Activated naive CD8-positive, alpha-beta T cell (primary cell): ENCODE results near the gene PSMB7.

Experiments
- H3K27ac Mint-ChIP-seq: one replicate; pipeline ENCODE4 v1.8.0; 2021; ENCODE audit warnings: mixed read lengths
- H3K27me3 Mint-ChIP-seq: one replicate; pipeline ENCODE4 v1.8.0; 2021; ENCODE audit warnings: mixed read lengths
- H3K36me3 Mint-ChIP-seq: one replicate; pipeline ENCODE4 v1.8.0; 2021; ENCODE audit warnings: mixed read lengths
- H3K4me1 Mint-ChIP-seq: one replicate; pipeline ENCODE4 v1.8.0; 2021; ENCODE audit warnings: low read depth, mixed read lengths
- H3K4me3 Mint-ChIP-seq: one replicate; pipeline ENCODE4 v1.8.0; 2021; ENCODE audit warnings: mild to moderate bottlenecking, mixed read lengths
- H3K9me3 Mint-ChIP-seq: one replicate; pipeline ENCODE4 v1.8.0; 2021; ENCODE audit warnings: low read depth, mixed read lengths

Gene PSMB7

GRCh38 chr9:124345751-124346281 lies 69.4 kb downstream of the PSMB7 start:
- Mint-ChIP-seq H3K27ac (no peak overlapping the region), H3K27me3 (no peaks in the 10 kb centered on the region), H3K4me1 (no peaks in the 10 kb centered on the region), H3K4me3 (no peak overlapping the region), H3K36me3 (no peaks in the 10 kb centered on the region), H3K9me3 (no peaks in the 10 kb centered on the region)

GRCh38 chr9:124345063-124345462 lies 70.2 kb downstream of the PSMB7 start:
- no peak overlapping the region for H3K4me3 Mint-ChIP-seq
- H3K9me3 Mint-ChIP-seq: no peaks in the 10 kb centered on the region
- no peaks in the 10 kb centered on the region for H3K36me3 Mint-ChIP-seq
- H3K4me1 Mint-ChIP-seq: no peaks in the 10 kb centered on the region
- no peaks in the 10 kb centered on the region for H3K27me3 Mint-ChIP-seq
- no peak overlapping the region for H3K27ac Mint-ChIP-seq

GRCh38 chr9:124344291-124345050 lies 70.8 kb downstream of the PSMB7 start:
- Mint-ChIP-seq H3K27ac (no peak overlapping the region), H3K4me1 (no peaks in the 10 kb centered on the region), H3K4me3 (no peak overlapping the region), H3K36me3 (no peaks in the 10 kb centered on the region), H3K27me3 (no peaks in the 10 kb centered on the region), H3K9me3 (no peaks in the 10 kb centered on the region)

- Mint-ChIP-seq H3K4me3 (no peak overlapping the region), H3K36me3 (no peaks in the 10 kb centered on the region), H3K27ac (no peak overlapping the region), H3K4me1 (no peaks in the 10 kb centered on the region), H3K9me3 (no peaks in the 10 kb centered on the region), H3K27me3 (no peaks in the 10 kb centered on the region)
Measured at GRCh38 chr9:124343533-124344290, 71.5 kb downstream of the PSMB7 start.

- Mint-ChIP-seq H3K9me3 (peaks cover 4% of the 10 kb centered on the region), H3K4me1 (no peaks in the 10 kb centered on the region), H3K4me3 (no peak overlapping the region), H3K36me3 (peaks cover 4% of the 10 kb centered on the region), H3K27ac (no peak overlapping the region), H3K27me3 (no peaks in the 10 kb centered on the region)
Measured at GRCh38 chr9:124342776-124343485, 72.3 kb downstream of the PSMB7 start.

- no peaks in the 10 kb centered on the region for H3K27me3 Mint-ChIP-seq
- H3K4me1 Mint-ChIP-seq: no peaks in the 10 kb centered on the region
- no peak overlapping the region for H3K4me3 Mint-ChIP-seq
- H3K9me3 Mint-ChIP-seq: peaks cover 4% of the 10 kb centered on the region
- H3K36me3 Mint-ChIP-seq: peaks cover 4% of the 10 kb centered on the region
- H3K27ac Mint-ChIP-seq: no peak overlapping the region
Measured at GRCh38 chr9:124342402-124342775, 72.9 kb downstream of the PSMB7 start.

- Mint-ChIP-seq H3K27me3 (no peaks in the 10 kb centered on the region), H3K9me3 (peaks cover 4% of the 10 kb centered on the region), H3K27ac (no peak overlapping the region), H3K4me1 (no peaks in the 10 kb centered on the region), H3K36me3 (peaks cover 6% of the 10 kb centered on the region), H3K4me3 (no peak overlapping the region)
Measured at GRCh38 chr9:124341455-124342170, 73.6 kb downstream of the PSMB7 start.

- peaks cover 4% of the 10 kb centered on the region for H3K9me3 Mint-ChIP-seq
- no peak overlapping the region for H3K4me3 Mint-ChIP-seq
- H3K27ac Mint-ChIP-seq: no peak overlapping the region
- H3K4me1 Mint-ChIP-seq: no peaks in the 10 kb centered on the region
- H3K27me3 Mint-ChIP-seq: no peaks in the 10 kb centered on the region
- peaks cover 6% of the 10 kb centered on the region for H3K36me3 Mint-ChIP-seq
Measured at GRCh38 chr9:124340219-124341069, 74.8 kb downstream of the PSMB7 start.

GRCh38 chr9:124339603-124340146 lies 75.6 kb downstream of the PSMB7 start:
- Mint-ChIP-seq H3K9me3 (peaks cover 4% of the 10 kb centered on the region), H3K4me1 (no peaks in the 10 kb centered on the region), H3K27me3 (no peaks in the 10 kb centered on the region), H3K4me3 (no peak overlapping the region), H3K36me3 (peaks cover 6% of the 10 kb centered on the region), H3K27ac (no peak overlapping the region)

- no peaks in the 10 kb centered on the region for H3K4me1 Mint-ChIP-seq
- H3K27me3 Mint-ChIP-seq: no peaks in the 10 kb centered on the region
- peaks cover 6% of the 10 kb centered on the region for H3K36me3 Mint-ChIP-seq
- H3K4me3 Mint-ChIP-seq: no peak overlapping the region
- H3K27ac Mint-ChIP-seq: no peak overlapping the region
- H3K9me3 Mint-ChIP-seq: peaks cover 4% of the 10 kb centered on the region
Measured at GRCh38 chr9:124337562-124337961, 77.7 kb downstream of the PSMB7 start.

- Mint-ChIP-seq H3K27ac (no peak overlapping the region), H3K27me3 (no peaks in the 10 kb centered on the region), H3K4me1 (no peaks in the 10 kb centered on the region), H3K9me3 (peaks cover 4% of the 10 kb centered on the region), H3K36me3 (peaks cover 6% of the 10 kb centered on the region), H3K4me3 (no peak overlapping the region)
Measured at GRCh38 chr9:124335320-124335707, 79.9 kb downstream of the PSMB7 start.

GRCh38 chr9:124334568-124335319 lies 80.5 kb downstream of the PSMB7 start:
- H3K9me3 Mint-ChIP-seq: peaks cover 4% of the 10 kb centered on the region
- peaks cover 6% of the 10 kb centered on the region for H3K36me3 Mint-ChIP-seq
- H3K27me3 Mint-ChIP-seq: no peaks in the 10 kb centered on the region
- H3K27ac Mint-ChIP-seq: no peak overlapping the region
- no peak overlapping the region for H3K4me3 Mint-ChIP-seq
- no peaks in the 10 kb centered on the region for H3K4me1 Mint-ChIP-seq

GRCh38 chr9:124333203-124333579 lies 82.1 kb downstream of the PSMB7 start:
- H3K27ac Mint-ChIP-seq: no peak overlapping the region
- no peaks in the 10 kb centered on the region for H3K27me3 Mint-ChIP-seq
- no peaks in the 10 kb centered on the region for H3K4me1 Mint-ChIP-seq
- peaks cover under 1% of the 10 kb centered on the region for H3K9me3 Mint-ChIP-seq
- no peak overlapping the region for H3K4me3 Mint-ChIP-seq
- peaks cover 3% of the 10 kb centered on the region for H3K36me3 Mint-ChIP-seq
